Vagina (tissue), 2 donors: Measurements from ENCODE around the gene C3orf20.

Experiments
- CTCF ChIP-seq, 3 experiments: fragments of 450-650 bp in 2 of 3; fragments of 200-600 bp in 1 of 3; sonication (generic) in 1 of 3; IDR thresholded peaks; one replicate each; pipeline ENCODE4 v1.5.1; 2017 to 2019; ENCODE audit warnings: antibody characterized with exemption in 3 of 3, mild to moderate bottlenecking in 2 of 3, moderate library complexity in 2 of 3
- POLR2AphosphoS5 ChIP-seq, 2 donors: sonication (generic); formaldehyde crosslinking; IDR thresholded peaks; one replicate each; pipeline ENCODE4 v1.9.0; 2017; ENCODE audit warnings: antibody characterized with exemption in 2 of 2, mild to moderate bottlenecking in 2 of 2, low read depth in 1 of 2; ENCODE audit not compliant: insufficient read depth in 1 of 2

- TF ChIP-seq CTCF (IDR thresholded peaks at IDR 0.05) (no peak), POLR2AphosphoS5 (IDR thresholded peaks at IDR 0.05; ENCODE audit: insufficient read depth in 1 of 2, low read depth in 1 of 2) (no peak)
Observed at GRCh38 chr3:14779069-14779685, 104.2 kb downstream of the C3orf20 start.
